Stomach (tissue), 9 donors: ENCODE data around the gene REXO1. TPM values are rescaled to one million over a fixed set of nuclear protein-coding genes. Genes with fewer than 3 reads are reported as not detected.

Source experiments
- DNase-seq, 2 donors: peaks; one replicate each; pipeline versions ENCODE4 v3.0.0 to v3.0.0-alpha.2; 2013 to 2019
- H3K27ac ChIP-seq, 5 donors: fragments of 200-600 bp in 4 of 5; sonication (generic) in 4 of 5; one replicate each; pipeline ENCODE4 v1.5.1; 2013 to 2019; ENCODE audit warnings: mild to moderate bottlenecking in 1 of 5, moderate library complexity in 1 of 5
- H3K27me3 ChIP-seq, 3 donors: fragments of 200-600 bp; sonication (generic); one replicate each; pipeline ENCODE4 v1.5.1; 2017 to 2019; ENCODE audit warnings: mixed run types in 1 of 3
- H3K36me3 ChIP-seq, 4 donors: fragments of 200-600 bp; sonication (generic); 1 replicate in 3 of 4; 2 replicates in 1 of 4; pipeline ENCODE4 v1.5.1; 2016 to 2019
- H3K4me1 ChIP-seq, 4 donors: fragments of 200-600 bp; sonication (generic); one replicate each; pipeline ENCODE4 v1.5.1; 2016 to 2019
- H3K4me3 ChIP-seq, 4 donors: fragments of 200-600 bp; sonication (generic) in 3 of 4; one replicate each; pipeline ENCODE4 v1.5.1; 2016 to 2019; ENCODE audit warnings: mild to moderate bottlenecking in 1 of 4
- H3K9me3 ChIP-seq, 4 donors: fragments of 200-600 bp; sonication (generic); one replicate each; pipeline ENCODE4 v1.5.1; 2016 to 2019
- CTCF ChIP-seq, 7 experiments: fragments of 450-650 bp in 4 of 7; fragments of 200-600 bp in 3 of 7; sonication (generic) in 3 of 7; IDR thresholded peaks; one replicate each; pipeline ENCODE4 v1.5.1; 2016 to 2019; ENCODE audit warnings: antibody characterized with exemption in 7 of 7, control low read depth in 2 of 7, mild to moderate bottlenecking in 1 of 7
- EP300 ChIP-seq: sonication (generic); formaldehyde crosslinking; IDR thresholded peaks from one replicate; pipeline ENCODE4 v1.6.1; 2017; ENCODE audit warnings: antibody characterized with exemption
- POLR2A ChIP-seq, 4 donors: fragments of 450-650 bp; IDR thresholded peaks; one replicate each; pipeline ENCODE4 v1.6.1; 2016; ENCODE audit warnings: antibody characterized with exemption in 4 of 4, control low read depth in 2 of 4, mild to moderate bottlenecking in 1 of 4, moderate library complexity in 1 of 4
- POLR2AphosphoS5 ChIP-seq, 3 donors: sonication (generic); formaldehyde crosslinking; IDR thresholded peaks; one replicate each; pipeline ENCODE4 v1.6.1; 2016; ENCODE audit warnings: antibody characterized with exemption in 3 of 3
- WGBS, 5 donors: extraction: QIAGEN DNeasy Blood & Tissue Kit in 3 of 5; methylation state at CpG; one replicate each; pipeline versions ENCODE4 v1.1.5 to v1.1.7; 2013 to 2018; 5-methylcytosine and 5-hydroxymethylcytosine counted together
- intact Hi-C: fragments of 100-400 bp; cut with DNase I; formaldehyde crosslinking; loops from one replicate; pipeline ENCODE4 v1.15.1; 2023; ENCODE audit warnings: low total_unique reads
- polyA plus RNA-seq, 3 donors: library from polyadenylated mRNA; stranded (reverse); fragments of 200-250 nt; gene quantifications; one replicate each; pipeline ENCODE4 v1.2.3, GENCODE V29; 2013
- total RNA-seq, 5 donors: library from RNA; depleted of rRNA; stranded (reverse); fragments of >200 nt; gene quantifications; one replicate each; pipeline versions ENCODE4 v1.1.0 to v1.2.3, GENCODE V29; 2014 to 2016
- donor health status: healthy with polysubstance abuse.
- donor health status: Bipolar disorder and iron deficiency.
- donor health status: healthy.

The REXO1 gene
- total and polyA plus RNA-seq, 8 donors, result 10.1 to 164 (median 15.6) TPM

DNA sequence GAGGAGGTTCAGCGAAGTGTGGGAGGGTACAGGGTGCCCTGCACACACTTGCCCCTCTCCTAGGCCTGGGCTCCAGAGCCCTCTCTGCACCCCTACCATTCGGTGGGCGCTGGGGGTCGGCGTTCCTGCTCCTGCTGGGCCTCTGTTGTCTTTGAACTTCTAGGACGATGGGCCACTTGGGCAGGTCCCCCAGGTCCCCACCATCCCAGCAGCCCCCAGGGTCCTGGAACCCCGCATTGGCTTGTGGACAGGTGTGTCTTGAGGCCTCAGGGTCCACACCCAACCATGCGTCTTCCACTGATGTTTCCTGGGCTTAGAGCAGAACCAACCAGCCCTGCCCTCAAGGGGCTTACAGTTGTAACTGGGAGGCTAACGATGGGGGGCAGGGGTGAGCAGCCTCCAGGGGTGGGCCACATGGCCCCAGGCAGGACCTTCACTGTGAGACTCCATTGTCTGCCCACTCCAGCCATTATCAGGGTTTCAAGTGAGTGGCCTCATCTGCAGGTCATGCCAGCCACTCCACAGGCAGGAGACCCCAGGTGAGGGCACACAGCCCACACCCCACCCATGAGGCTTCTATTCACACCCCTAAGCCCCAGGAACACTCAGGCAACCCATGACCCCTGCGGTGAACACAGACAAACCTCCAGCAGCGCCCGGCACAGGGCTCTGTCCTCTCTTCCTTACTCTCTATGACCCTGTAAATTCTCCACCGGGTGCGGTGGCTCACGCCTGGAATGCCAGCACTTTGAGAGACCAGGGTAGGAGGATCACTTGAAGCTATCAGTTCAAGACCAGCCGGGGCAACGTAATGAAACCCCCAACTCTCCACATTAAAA lies 17.1 kb upstream of the REXO1 start:
- H3K36me3 ChIP-seq, result peaks cover 0 to 3% (median 0%) of the 10 kb centered on the region in 4 donors
- no peak for TF ChIP-seq CTCF (IDR thresholded peaks at IDR 0.05)
- TF ChIP-seq POLR2A (IDR thresholded peaks at IDR 0.05), result no peak
- TF ChIP-seq POLR2AphosphoS5 (IDR thresholded peaks at IDR 0.05), result no peak
- no peak for TF ChIP-seq EP300
- DNase-seq, result no peak
- peak overlapping the region in 3 of 4 donors; percentile 66 to 89 (median 80) for H3K4me3 ChIP-seq
- peak overlapping the region; percentile 91 to 94 (median 93) for H3K27ac ChIP-seq
- WGBS, 5 donors, result 86 to 91% (median 87%) methylated on average over 14 to 17 of the region's 17 CpGs
- peaks cover 0 to under 1% (median 0%) of the 10 kb centered on the region in 3 donors for H3K27me3 ChIP-seq
- intact Hi-C loops, result no loop called here
- H3K4me1 ChIP-seq, result peaks cover 21 to 50% (median 43%) of the 10 kb centered on the region in 4 donors
- H3K9me3 ChIP-seq, result no peaks in the 10 kb centered on the region

DNA sequence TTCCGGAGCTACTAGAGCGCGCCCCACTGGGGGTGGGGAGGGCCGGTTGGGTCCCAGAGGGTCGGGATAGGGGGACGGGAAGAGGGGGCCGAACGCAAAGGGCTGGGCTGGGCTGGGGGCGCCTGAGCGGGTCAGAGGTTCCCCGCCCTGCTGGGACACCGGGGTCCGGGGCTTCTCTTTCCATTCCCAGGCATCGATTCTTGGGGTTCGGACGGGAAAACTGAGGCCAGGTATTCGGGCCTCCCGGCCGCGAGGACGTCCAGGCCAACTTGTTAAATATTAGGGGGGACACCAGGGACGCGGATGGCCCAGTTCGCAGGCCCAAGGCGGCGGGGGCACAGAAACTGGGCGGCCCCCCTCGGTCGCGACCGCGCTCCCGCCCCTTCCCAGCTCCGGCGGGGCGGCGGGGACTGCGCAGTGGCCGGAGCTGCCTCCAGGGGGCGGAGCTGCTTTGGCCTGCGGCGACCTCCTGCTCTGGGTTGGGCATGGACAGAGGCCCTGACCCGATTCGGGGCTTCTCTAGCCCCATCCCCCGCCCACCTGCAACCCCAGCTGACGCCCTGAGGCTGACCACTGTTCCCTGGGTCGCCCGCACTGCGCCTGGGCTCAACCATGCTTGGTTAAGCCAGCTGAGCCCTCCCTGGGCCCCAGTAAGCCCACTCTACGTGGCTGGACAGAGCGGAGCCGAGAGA lies 16.3 kb upstream of the REXO1 start:
- intact Hi-C loops, result no loop called here
- WGBS, 5 donors, result 1 to 14% (median 6%) methylated on average over 26 to 52 of the region's 52 CpGs
- TF ChIP-seq POLR2AphosphoS5 (IDR thresholded peaks at IDR 0.05) (peak in 1 of 3 donors; percentile 33), POLR2A (IDR thresholded peaks at IDR 0.05) (no peak), CTCF (IDR thresholded peaks at IDR 0.05) (peak in 5 of 7 experiments; percentile 44 to 94 (median 80))

GRCh38 chr19:1863638-1864479 lies 15.6 kb upstream of the REXO1 start:
- Histone ChIP-seq H3K4me1 (peaks cover 36 to 52% (median 48%) of the 10 kb centered on the region in 4 donors), H3K4me3 (peak overlapping the region; percentile 66 to 89 (median 84)), H3K36me3 (no peaks in the 10 kb centered on the region), H3K27me3 (peaks cover 0 to 9% (median 0%) of the 10 kb centered on the region in 3 donors), H3K9me3 (no peaks in the 10 kb centered on the region), H3K27ac (peak overlapping the region; percentile 91 to 94 (median 93))
- TF ChIP-seq EP300 (no peak), CTCF (IDR thresholded peaks at IDR 0.05) (no peak), POLR2A (IDR thresholded peaks at IDR 0.05) (no peak), POLR2AphosphoS5 (IDR thresholded peaks at IDR 0.05) (peak in 1 of 3 donors; percentile 18)
- DNase-seq, result peak; percentile 91 to 97
- intact Hi-C loops, result no loop called here
- 0 to 2% (median 1%) methylated on average over 29 to 103 of the region's 115 CpGs for WGBS, 5 donors

More for the DNA sequence above, 16.3 kb upstream of the REXO1 start:
- Histone ChIP-seq H3K4me3 (peak overlapping the region; percentile 66 to 89 (median 84)), H3K4me1 (peaks cover 29 to 52% (median 44%) of the 10 kb centered on the region in 4 donors), H3K27me3 (peaks cover 0 to 8% (median 0%) of the 10 kb centered on the region in 3 donors), H3K9me3 (no peaks in the 10 kb centered on the region), H3K36me3 (no peaks in the 10 kb centered on the region), H3K27ac (peak overlapping the region; percentile 91 to 94 (median 93))
- DNase-seq, result peak; percentile 73 to 90

GRCh38 chr19:1863328-1863637 lies 15.0 kb upstream of the REXO1 start, which contains the start of gene KLF16:
TSS of gene KLF16 (minus strand) at chr19:1863579. CDS start at chr19:1863497, 82 bp downstream.
- peaks cover 0 to 9% (median 0%) of the 10 kb centered on the region in 3 donors for H3K27me3 ChIP-seq
- 0 to 1% (median 0%) methylated on average over 13 to 61 of the region's 63 CpGs; no CpG with 5 or more reads in 1 of the 5 donors for WGBS, 5 donors

More at GRCh38 chr19:1863328-1863637, 15.0 kb upstream of the REXO1 start, which contains the start of gene KLF16:
- Histone ChIP-seq H3K9me3 (no peaks in the 10 kb centered on the region), H3K27ac (peak within 1 kb of the TSS; percentile 91 to 94 (median 93)), H3K4me1 (peaks cover 42 to 57% (median 53%) of the 10 kb centered on the region in 4 donors), H3K36me3 (no peaks in the 10 kb centered on the region), H3K4me3 (peak within 1 kb of the TSS; percentile 66 to 89 (median 84))
- TF ChIP-seq EP300, result no peak
- TF ChIP-seq POLR2AphosphoS5 (IDR thresholded peaks at IDR 0.05), result peak in 1 of 3 donors; percentile 19
- TF ChIP-seq CTCF (IDR thresholded peaks at IDR 0.05), result no peak
- no peak for TF ChIP-seq POLR2A (IDR thresholded peaks at IDR 0.05)
- no peak for DNase-seq
- intact Hi-C loops, result no loop called here
